ENCODE results near the gene ENDOU.

ENDOU gene

GRCh38 chr12:47757364-47757839 lies 32.1 kb upstream of the ENDOU start:
- DNase-seq, result no peak

- no peak for DNase-seq
Observed at GRCh38 chr12:47755655-47756562, 30.6 kb upstream of the ENDOU start.

GRCh38 chr12:47754881-47755280 lies 29.6 kb upstream of the ENDOU start:
- DNase-seq, result no peak

- DNase-seq, result no peak
Observed at GRCh38 chr12:47754126-47754525, 28.8 kb upstream of the ENDOU start.

- no peak for DNase-seq
Observed at GRCh38 chr12:47753021-47754001, 28.0 kb upstream of the ENDOU start.

- DNase-seq, result no peak
Observed at GRCh38 chr12:47752552-47752951, 27.3 kb upstream of the ENDOU start.

GRCh38 chr12:47752121-47752520 lies 26.8 kb upstream of the ENDOU start:
- no peak for DNase-seq

GRCh38 chr12:47751561-47751960 lies 26.3 kb upstream of the ENDOU start:
- no peak for DNase-seq

GRCh38 chr12:47750916-47751470 lies 25.7 kb upstream of the ENDOU start:
- DNase-seq, result no peak

GRCh38 chr12:47750229-47750798 lies 25.0 kb upstream of the ENDOU start:
- no peak for DNase-seq

- DNase-seq, result no peak
Observed at GRCh38 chr12:47748899-47749298, 23.6 kb upstream of the ENDOU start.

- no peak for DNase-seq
Observed at GRCh38 chr12:47748507-47748828, 23.2 kb upstream of the ENDOU start.

- no peak for DNase-seq
Observed at GRCh38 chr12:47747596-47748506, 22.6 kb upstream of the ENDOU start.

GRCh38 chr12:47747126-47747525 lies 21.8 kb upstream of the ENDOU start:
- no peak for DNase-seq

- DNase-seq, result no peak
Observed at GRCh38 chr12:47746523-47746922, 21.2 kb upstream of the ENDOU start.

GRCh38 chr12:47746073-47746472 lies 20.8 kb upstream of the ENDOU start:
- no peak for DNase-seq

GRCh38 chr12:47745485-47746041 lies 20.3 kb upstream of the ENDOU start:
- DNase-seq, result no peak

- no peak for DNase-seq
Observed at GRCh38 chr12:47744778-47745436, 19.6 kb upstream of the ENDOU start.

GRCh38 chr12:47744005-47744651 lies 18.8 kb upstream of the ENDOU start:
- peak; percentile 38 for DNase-seq

GRCh38 chr12:47743311-47743860 lies 18.1 kb upstream of the ENDOU start:
- DNase-seq, result no peak
